Measurements from ENCODE around the gene HOXA5.

The HOXA5 gene

DNA sequence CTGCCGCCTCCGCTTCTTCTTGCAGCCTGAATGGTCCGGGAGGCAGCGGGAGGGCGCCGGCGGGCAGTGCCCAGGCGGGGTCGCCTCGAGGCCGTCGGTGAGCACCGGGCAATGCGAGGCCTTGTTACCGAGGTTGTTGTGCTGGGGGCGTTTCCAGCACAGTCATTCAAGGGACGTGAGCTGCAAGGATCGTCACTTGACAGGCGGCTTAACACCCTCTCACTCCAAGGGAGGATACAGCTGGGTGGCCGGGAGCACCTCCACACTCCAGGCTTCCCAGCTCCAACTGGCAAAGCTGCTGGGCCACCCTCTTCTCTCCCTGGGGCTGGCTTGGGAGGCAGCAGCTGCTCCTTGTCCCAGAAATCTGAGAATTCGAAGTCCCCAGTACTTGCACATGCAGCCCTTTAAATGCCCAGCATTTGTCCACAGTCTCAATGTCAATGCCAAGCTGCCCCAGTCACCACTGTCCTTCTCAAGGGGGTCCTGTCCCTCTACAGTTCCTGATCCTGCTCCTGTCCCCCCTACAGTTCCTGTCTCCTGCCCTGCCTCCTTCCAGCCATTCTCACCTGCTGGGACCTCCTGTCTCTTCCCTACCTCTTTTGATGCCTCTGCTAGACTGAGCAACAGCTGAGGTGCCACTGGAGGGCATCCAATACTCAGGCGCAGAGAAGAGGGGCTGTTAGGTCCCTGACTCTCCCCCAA, 46.0 kb upstream of the HOXA5 start:
- no peak overlapping the region for H3K4me3 ChIP-seq (ENCODE audit: low read depth, low read length)
- no peak for TF ChIP-seq CTCF (IDR thresholded peaks at IDR 0.05; ENCODE audit: low read depth, low read length)
- no peak for DNase-seq (ENCODE audit: low read depth, low spot score)
- in situ Hi-C loops (cut with HindIII; ENCODE audit: low sequenced_read_pairs), result no loop called here

- H3K4me3 ChIP-seq (ENCODE audit: low read depth, low read length), result no peak overlapping the region
- no peak for DNase-seq (ENCODE audit: low read depth, low spot score)
- TF ChIP-seq CTCF (IDR thresholded peaks at IDR 0.05; ENCODE audit: low read depth, low read length), result no peak
- in situ Hi-C loops (cut with HindIII; ENCODE audit: low sequenced_read_pairs), result no loop called here
These were observed 45.2 kb upstream of the HOXA5 start for GRCh38 chr7:27188386-27189294.

GRCh38 chr7:27187475-27188385, 44.2 kb upstream of the HOXA5 start:
- DNase-seq (ENCODE audit: low read depth, low spot score), result no peak
- H3K4me3 ChIP-seq (ENCODE audit: low read depth, low read length), result no peak overlapping the region
- TF ChIP-seq CTCF (IDR thresholded peaks at IDR 0.05; ENCODE audit: low read depth, low read length), result no peak
- in situ Hi-C loops (cut with HindIII; ENCODE audit: low sequenced_read_pairs), result no loop called here

- in situ Hi-C loops (cut with HindIII; ENCODE audit: low sequenced_read_pairs), result no loop called here
- DNase-seq (ENCODE audit: low read depth, low spot score), result no peak
- TF ChIP-seq CTCF (IDR thresholded peaks at IDR 0.05; ENCODE audit: low read depth, low read length), result no peak
- H3K4me3 ChIP-seq (ENCODE audit: low read depth, low read length), result no peak overlapping the region
These were observed 43.4 kb upstream of the HOXA5 start for GRCh38 chr7:27186668-27187474.

- in situ Hi-C loops (cut with HindIII; ENCODE audit: low sequenced_read_pairs), result no loop called here
- no peak overlapping the region for H3K4me3 ChIP-seq (ENCODE audit: low read depth, low read length)
- no peak for DNase-seq (ENCODE audit: low read depth, low spot score)
- TF ChIP-seq CTCF (IDR thresholded peaks at IDR 0.05; ENCODE audit: low read depth, low read length), result no peak
These were observed 42.6 kb upstream of the HOXA5 start for GRCh38 chr7:27185854-27186667.

Measured in astrocyte of the spinal cord (primary cell).